ENCODE data around the gene KLHL26.

KLHL26 gene

DNA sequence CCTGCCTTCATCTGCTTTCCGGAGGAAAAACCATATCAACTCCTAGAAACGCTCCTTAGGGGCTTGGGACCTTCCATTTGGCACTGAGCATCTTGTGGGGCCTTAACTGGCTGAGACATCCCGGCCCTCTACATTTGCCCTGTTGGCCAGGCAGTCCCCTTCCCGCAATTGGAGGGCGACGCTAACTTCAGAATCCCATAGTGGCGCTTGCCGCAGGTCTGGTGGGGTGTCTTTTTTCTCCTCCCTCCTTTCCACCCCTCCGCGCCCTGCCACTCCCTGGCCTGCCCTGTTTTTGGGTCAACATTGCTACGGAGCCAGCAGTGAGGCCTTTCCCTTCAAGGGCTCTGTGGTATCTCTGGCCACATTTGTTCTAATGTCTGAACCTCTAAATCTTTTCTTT lies 33.1 kb downstream of the KLHL26 start:
- Histone ChIP-seq H3K27me3 (no peaks in the 10 kb centered on the region), H3K27ac (no peak overlapping the region), H3K36me3 (peaks cover 49% of the 10 kb centered on the region), H3K4me1 (ENCODE audit: control insufficient read depth in 1 of 2, insufficient read depth in 1 of 2, low read depth in 1 of 2, low read length in 1 of 2) (no peaks in the 10 kb centered on the region), H3K9me3 (no peaks in the 10 kb centered on the region), H3K4me3 (ENCODE audit: low read depth in 1 of 2, low read length in 1 of 2) (no peak overlapping the region)
- TF ChIP-seq, protein P1, sequence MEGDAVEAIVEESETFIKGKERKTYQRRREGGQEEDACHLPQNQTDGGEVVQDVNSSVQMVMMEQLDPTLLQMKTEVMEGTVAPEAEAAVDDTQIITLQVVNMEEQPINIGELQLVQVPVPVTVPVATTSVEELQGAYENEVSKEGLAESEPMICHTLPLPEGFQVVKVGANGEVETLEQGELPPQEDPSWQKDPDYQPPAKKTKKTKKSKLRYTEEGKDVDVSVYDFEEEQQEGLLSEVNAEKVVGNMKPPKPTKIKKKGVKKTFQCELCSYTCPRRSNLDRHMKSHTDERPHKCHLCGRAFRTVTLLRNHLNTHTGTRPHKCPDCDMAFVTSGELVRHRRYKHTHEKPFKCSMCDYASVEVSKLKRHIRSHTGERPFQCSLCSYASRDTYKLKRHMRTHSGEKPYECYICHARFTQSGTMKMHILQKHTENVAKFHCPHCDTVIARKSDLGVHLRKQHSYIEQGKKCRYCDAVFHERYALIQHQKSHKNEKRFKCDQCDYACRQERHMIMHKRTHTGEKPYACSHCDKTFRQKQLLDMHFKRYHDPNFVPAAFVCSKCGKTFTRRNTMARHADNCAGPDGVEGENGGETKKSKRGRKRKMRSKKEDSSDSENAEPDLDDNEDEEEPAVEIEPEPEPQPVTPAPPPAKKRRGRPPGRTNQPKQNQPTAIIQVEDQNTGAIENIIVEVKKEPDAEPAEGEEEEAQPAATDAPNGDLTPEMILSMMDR (IDR thresholded peaks at IDR 0.05) = no peak

DNA sequence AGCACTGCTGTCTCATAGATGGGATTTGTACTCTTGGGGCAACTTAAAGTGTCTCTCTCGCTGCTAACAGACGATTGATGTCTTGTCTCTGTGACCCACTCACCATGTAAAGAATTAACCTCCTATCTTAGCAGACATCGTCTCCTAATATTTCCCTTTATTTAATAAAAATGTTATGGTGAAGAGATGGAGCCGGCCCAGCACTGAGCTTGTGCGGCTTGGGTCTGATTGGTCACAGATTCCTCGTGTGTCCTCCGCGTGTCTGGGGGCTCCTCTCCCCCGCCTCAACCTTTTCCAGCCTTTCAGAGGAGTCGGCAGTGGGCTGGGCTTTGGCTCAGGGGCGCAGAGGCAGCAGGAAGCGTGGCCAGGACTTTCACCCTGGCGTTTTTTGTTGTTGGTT lies 33.5 kb downstream of the KLHL26 start:
- no peaks in the 10 kb centered on the region for H3K27me3 ChIP-seq
- H3K4me1 ChIP-seq (ENCODE audit: control insufficient read depth in 1 of 2, insufficient read depth in 1 of 2, low read depth in 1 of 2, low read length in 1 of 2) = no peaks in the 10 kb centered on the region
- H3K4me3 ChIP-seq (ENCODE audit: low read depth in 1 of 2, low read length in 1 of 2) = no peak overlapping the region
- H3K27ac ChIP-seq = no peak overlapping the region
- TF ChIP-seq, protein P1 (IDR thresholded peaks at IDR 0.05) = no peak
- H3K36me3 ChIP-seq = peaks cover 47% of the 10 kb centered on the region
- no peaks in the 10 kb centered on the region for H3K9me3 ChIP-seq

DNA sequence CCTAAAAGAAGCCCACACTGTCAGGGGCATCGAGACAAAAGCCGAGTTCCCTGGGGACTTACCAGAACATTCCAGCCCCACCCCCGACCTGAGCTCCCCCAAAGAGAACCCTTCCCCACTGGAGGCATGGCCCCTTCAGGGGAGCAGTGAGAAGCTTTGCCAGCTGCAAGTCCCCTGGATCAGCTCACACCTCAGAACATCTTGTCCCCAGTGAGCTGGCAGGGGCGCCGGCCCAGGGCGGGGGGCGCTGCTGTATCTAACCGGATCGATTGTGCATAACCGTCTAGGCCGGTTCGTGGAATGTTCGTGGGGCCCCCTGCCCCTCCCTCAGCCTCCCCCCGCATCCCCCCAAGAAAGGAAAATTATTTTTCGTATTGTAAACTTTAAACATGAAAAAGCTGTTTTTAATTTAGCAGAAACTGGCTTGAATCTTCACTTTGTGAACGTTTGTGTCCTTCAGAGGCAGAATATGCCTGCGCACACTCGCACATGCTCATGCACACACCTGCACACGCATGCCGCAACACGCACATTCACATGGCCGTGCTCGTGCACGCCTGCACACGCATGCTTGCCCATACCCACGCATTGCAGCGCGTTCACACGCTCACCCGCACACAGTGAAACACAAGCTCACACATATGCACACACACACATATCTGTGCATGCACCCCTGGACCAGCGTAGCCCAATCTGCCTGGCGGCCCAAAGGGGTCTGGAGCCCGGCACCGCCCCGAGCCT lies 34.6 kb downstream of the KLHL26 start:
- TF ChIP-seq, protein P1 (IDR thresholded peaks at IDR 0.05) = no peak
- no peak overlapping the region for H3K27ac ChIP-seq
- H3K4me1 ChIP-seq (ENCODE audit: control insufficient read depth in 1 of 2, insufficient read depth in 1 of 2, low read depth in 1 of 2, low read length in 1 of 2) = no peaks in the 10 kb centered on the region
- no peaks in the 10 kb centered on the region for H3K27me3 ChIP-seq
- no peaks in the 10 kb centered on the region for H3K9me3 ChIP-seq
- H3K4me3 ChIP-seq (ENCODE audit: low read depth in 1 of 2, low read length in 1 of 2) = no peak overlapping the region
- H3K36me3 ChIP-seq = peaks cover 36% of the 10 kb centered on the region

DNA sequence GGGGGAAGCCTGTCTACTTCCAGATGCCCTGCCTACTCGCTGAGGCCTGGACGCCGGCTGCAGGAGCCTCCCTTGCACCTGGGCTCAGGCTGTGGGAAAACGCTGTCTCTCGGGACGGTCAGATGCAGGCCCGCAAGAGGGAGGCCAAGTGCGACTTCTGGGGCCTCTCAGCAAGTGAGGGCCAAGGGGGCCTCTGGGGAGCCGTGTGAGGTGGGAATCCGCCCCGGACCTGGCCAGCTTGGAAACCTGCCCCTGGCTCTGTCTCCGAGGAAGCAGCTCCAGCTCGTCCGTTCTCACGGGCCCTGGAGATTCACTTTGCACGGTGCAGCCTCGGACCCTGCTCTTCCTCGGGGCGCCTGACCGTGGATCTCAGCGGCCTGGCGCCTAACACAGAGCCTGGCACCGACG lies 35.2 kb downstream of the KLHL26 start:
- Histone ChIP-seq H3K36me3 (peaks cover 36% of the 10 kb centered on the region), H3K27ac (no peak overlapping the region), H3K27me3 (no peaks in the 10 kb centered on the region), H3K9me3 (no peaks in the 10 kb centered on the region), H3K4me1 (ENCODE audit: control insufficient read depth in 1 of 2, insufficient read depth in 1 of 2, low read depth in 1 of 2, low read length in 1 of 2) (no peaks in the 10 kb centered on the region), H3K4me3 (ENCODE audit: low read depth in 1 of 2, low read length in 1 of 2) (no peak overlapping the region)
- TF ChIP-seq, protein P1 (IDR thresholded peaks at IDR 0.05) = no peak

DNA sequence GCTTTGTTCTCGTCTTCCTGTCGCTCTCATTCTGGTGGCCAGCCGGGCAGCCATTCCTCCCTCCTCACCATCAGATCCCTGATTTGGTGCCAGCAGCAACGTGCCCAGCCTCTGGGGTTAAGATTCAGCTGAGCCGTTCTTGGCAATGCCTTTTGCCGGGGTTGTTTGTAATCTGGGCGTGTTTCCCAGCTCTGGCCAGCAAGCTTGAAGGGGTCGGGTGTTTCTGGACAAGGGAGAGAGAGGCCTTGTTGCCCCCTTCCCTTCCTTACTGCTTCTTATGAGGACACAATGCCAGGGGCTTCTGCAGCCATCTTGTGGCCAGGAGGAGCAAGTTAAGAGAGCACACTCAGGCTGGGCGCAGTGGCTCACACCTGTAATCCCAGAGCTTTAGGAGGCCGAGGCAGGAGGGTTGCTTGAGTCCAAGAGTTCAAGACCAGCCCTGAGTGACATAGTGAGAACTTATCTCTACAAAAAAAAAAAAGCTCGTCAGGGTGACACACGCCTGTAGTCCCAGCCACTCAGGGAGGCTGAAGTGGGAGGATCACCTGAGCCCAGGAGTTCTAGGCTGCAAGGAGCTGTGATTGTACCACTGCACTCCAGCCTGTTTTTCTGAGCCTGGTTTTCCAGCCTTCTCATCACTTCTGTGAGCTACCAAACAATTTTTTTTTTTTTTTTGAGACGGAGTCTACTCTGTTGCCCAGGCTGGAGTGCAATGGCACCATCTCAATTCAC lies 35.9 kb downstream of the KLHL26 start:
- TF ChIP-seq, protein P1 (IDR thresholded peaks at IDR 0.05) = no peak

More for the DNA sequence above, 35.9 kb downstream of the KLHL26 start:
- no peaks in the 10 kb centered on the region for H3K27me3 ChIP-seq
- H3K27ac ChIP-seq = no peak overlapping the region
- no peak overlapping the region for H3K4me3 ChIP-seq (ENCODE audit: low read depth in 1 of 2, low read length in 1 of 2)
- peaks cover 30% of the 10 kb centered on the region for H3K36me3 ChIP-seq
- no peaks in the 10 kb centered on the region for H3K9me3 ChIP-seq
- H3K4me1 ChIP-seq (ENCODE audit: control insufficient read depth in 1 of 2, insufficient read depth in 1 of 2, low read depth in 1 of 2, low read length in 1 of 2) = peaks cover under 1 to 2% of the 10 kb centered on the region in 2 experiments
